Measurements from ENCODE around the gene KAT2B. TPM values are rescaled to one million over a fixed set of nuclear protein-coding genes. Genes with fewer than 3 reads are reported as not detected.

KAT2B gene
- total and polyA plus RNA-seq, 2 of the 13 experiments (the other 11 are each of a cell fraction or from before 2014, with no cell fraction given): 0.97 to 1.7 TPM

DNA sequence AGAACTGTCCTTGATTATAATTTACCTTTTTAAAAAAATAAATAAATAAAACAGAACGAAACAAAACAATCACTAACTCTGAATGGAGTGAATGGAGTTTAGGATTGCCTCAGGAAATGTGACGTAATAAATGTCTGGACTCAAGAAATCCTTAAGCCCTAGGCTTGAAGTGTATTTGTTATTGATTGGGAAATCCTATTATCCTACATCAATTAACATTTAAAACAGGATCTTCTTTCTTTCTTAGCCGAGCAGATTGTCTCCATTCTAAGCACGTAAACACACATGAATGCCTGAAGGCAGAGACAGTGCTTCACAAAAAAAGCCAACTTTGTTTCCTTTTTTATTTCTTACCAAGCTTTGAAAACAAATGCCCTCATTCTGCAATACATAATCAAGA, 33.4 kb downstream of the KAT2B start:
- WGBS (ENCODE audit: low lambda C conversion rate): 67% methylated on average over 4 of the region's 4 CpGs
- Histone ChIP-seq H3K9me3 (ENCODE audit: low read length) (no peaks in the 10 kb centered on the region), H2AFZ (ENCODE audit: low read length) (no peak overlapping the region), H3K4me2 (ENCODE audit: low read depth, low read length) (no peak overlapping the region), H3K27me3 (ENCODE audit: control insufficient read depth in 1 of 2, insufficient read depth in 2 of 2, low read length in 2 of 2) (no peaks in the 10 kb centered on the region; a peak in 1 of 5 replicates), H4K20me1 (ENCODE audit: insufficient read depth, low read length) (no peaks in the 10 kb centered on the region), H3K36me3 (replicated peaks in 1 of 2; ENCODE audit: control insufficient read depth in 1 of 2, insufficient read depth in 2 of 2, low read length in 2 of 2) (no peaks in the 10 kb centered on the region), H3K4me3 (replicated peaks in 1 of 3; ENCODE audit: insufficient read depth in 1 of 3, low read depth in 2 of 3, low read length in 3 of 3) (no peak overlapping the region), H3K9ac (ENCODE audit: insufficient read depth, low read depth, low read length) (no peak overlapping the region), H3K79me2 (ENCODE audit: insufficient read depth, low read length) (no peaks in the 10 kb centered on the region), H3K4me1 (ENCODE audit: insufficient read depth, low read length) (peaks cover 14% of the 10 kb centered on the region), H3K27ac (ENCODE audit: extremely low read length, insufficient read depth, low read length) (no peak overlapping the region)
- in situ Hi-C loops (cut with HindIII; ENCODE audit: extremely low pct_ligation_motif_present, low pct_unique_long_range_greater_than_20kb): no loop called here
- DNase-seq (ENCODE audit: low spot score) (no peak), FAIRE-seq (no peak), ATAC-seq (no peak)
- ChIA-PET POLR2A (no interaction called here), CTCF (ENCODE audit: low intra/inter-chr PET ratio, low total read pairs) (no interaction called here)
- no TSS peak for BruUV-seq (replicated peaks)
- TF ChIP-seq MBD4 (IDR thresholded peaks at IDR 0.05; ENCODE audit: borderline replicate concordance, low read length) (no peak), ZNF781 (CRISPR knock-in tag; IDR thresholded peaks at IDR 0.05; ENCODE audit: borderline replicate concordance, not compliant biosample characterization) (no peak), RFXANK (CRISPR knock-in tag; IDR thresholded peaks at IDR 0.05) (no peak), RBM39 (IDR thresholded peaks at IDR 0.05; ENCODE audit: low read depth, low read length, poor library complexity, severe bottlenecking) (no peak), SNRNP70 (IDR thresholded peaks at IDR 0.05; ENCODE audit: low read depth, low read length) (no peak), SAP130 (CRISPR knock-in tag; IDR thresholded peaks at IDR 0.05; ENCODE audit: low read depth) (no peak), SMARCC2 (IDR thresholded peaks at IDR 0.05) (no peak), ZNF253 (CRISPR knock-in tag; IDR thresholded peaks at IDR 0.05; ENCODE audit: borderline replicate concordance) (no peak), SPEN (CRISPR knock-in tag; IDR thresholded peaks at IDR 0.05; ENCODE audit: low read depth) (no peak), RCOR2 (CRISPR knock-in tag; IDR thresholded peaks at IDR 0.05) (no peak), ZNF230 (CRISPR knock-in tag; IDR thresholded peaks at IDR 0.05) (no peak), ZBTB3 (CRISPR knock-in tag; IDR thresholded peaks at IDR 0.05; ENCODE audit: borderline replicate concordance, low read depth) (no peak), ZNF543 (CRISPR knock-in tag; IDR thresholded peaks at IDR 0.05) (no peak), FOXP1 (IDR thresholded peaks at IDR 0.05) (no peak), FOXP1 (CRISPR knock-in tag; IDR thresholded peaks at IDR 0.05) (no peak)
- TF ChIP-seq, protein P1, sequence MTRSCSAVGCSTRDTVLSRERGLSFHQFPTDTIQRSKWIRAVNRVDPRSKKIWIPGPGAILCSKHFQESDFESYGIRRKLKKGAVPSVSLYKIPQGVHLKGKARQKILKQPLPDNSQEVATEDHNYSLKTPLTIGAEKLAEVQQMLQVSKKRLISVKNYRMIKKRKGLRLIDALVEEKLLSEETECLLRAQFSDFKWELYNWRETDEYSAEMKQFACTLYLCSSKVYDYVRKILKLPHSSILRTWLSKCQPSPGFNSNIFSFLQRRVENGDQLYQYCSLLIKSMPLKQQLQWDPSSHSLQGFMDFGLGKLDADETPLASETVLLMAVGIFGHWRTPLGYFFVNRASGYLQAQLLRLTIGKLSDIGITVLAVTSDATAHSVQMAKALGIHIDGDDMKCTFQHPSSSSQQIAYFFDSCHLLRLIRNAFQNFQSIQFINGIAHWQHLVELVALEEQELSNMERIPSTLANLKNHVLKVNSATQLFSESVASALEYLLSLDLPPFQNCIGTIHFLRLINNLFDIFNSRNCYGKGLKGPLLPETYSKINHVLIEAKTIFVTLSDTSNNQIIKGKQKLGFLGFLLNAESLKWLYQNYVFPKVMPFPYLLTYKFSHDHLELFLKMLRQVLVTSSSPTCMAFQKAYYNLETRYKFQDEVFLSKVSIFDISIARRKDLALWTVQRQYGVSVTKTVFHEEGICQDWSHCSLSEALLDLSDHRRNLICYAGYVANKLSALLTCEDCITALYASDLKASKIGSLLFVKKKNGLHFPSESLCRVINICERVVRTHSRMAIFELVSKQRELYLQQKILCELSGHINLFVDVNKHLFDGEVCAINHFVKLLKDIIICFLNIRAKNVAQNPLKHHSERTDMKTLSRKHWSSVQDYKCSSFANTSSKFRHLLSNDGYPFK (CRISPR knock-in tag; IDR thresholded peaks at IDR 0.05; ENCODE audit: borderline replicate concordance): no peak
- TF ChIP-seq, protein P2, sequence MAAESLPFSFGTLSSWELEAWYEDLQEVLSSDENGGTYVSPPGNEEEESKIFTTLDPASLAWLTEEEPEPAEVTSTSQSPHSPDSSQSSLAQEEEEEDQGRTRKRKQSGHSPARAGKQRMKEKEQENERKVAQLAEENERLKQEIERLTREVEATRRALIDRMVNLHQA (CRISPR knock-in tag; IDR thresholded peaks at IDR 0.05): no peak
- intact Hi-C loops (cut with micrococcal nuclease; ENCODE audit: unreplicated experiment): no loop called here
